Ovary (tissue), 9 donors: ENCODE data around the gene TBCD. TPM values are rescaled to one million over a fixed set of nuclear protein-coding genes. Genes with fewer than 3 reads are reported as not detected.

Experiments
- DNase-seq, 5 donors: peaks; one replicate each; pipeline ENCODE4 v3.0.0-alpha.2; 2019 to 2020
- H3K27ac ChIP-seq, 2 donors: fragments of 200-600 bp; one replicate each; pipeline versions ENCODE4 v1.5.1 to v1.8.0; 2019 to 2022
- H3K27me3 ChIP-seq: fragments of 200-600 bp; one replicate; pipeline ENCODE4 v1.8.0; 2022
- H3K36me3 ChIP-seq: fragments of 200-600 bp; sonication (generic); one replicate; pipeline ENCODE4 v1.5.1; 2019
- H3K4me1 ChIP-seq: one replicate; pipeline ENCODE4 v1.8.1; 2013; ENCODE audit warnings: mild to moderate bottlenecking, moderate library complexity; ENCODE audit not compliant: insufficient read depth
- H3K4me3 ChIP-seq: fragments of 200-600 bp; sonication (generic); one replicate; pipeline ENCODE4 v1.5.1; 2017
- H3K9me3 ChIP-seq, 2 donors: fragments of 200-600 bp in 1 of 2; sonication (generic) in 1 of 2; one replicate each; pipeline versions ENCODE4 v1.5.1 to v1.8.1; 2013 to 2019; ENCODE audit warnings: mild to moderate bottlenecking in 1 of 2, moderate library complexity in 1 of 2
- CTCF ChIP-seq, 3 donors: fragments of 450-650 bp in 2 of 3; fragments of 200-600 bp in 1 of 3; IDR thresholded peaks; one replicate each; pipeline versions ENCODE4 v1.5.1 to v1.8.0; 2016 to 2022; ENCODE audit warnings: antibody characterized with exemption in 3 of 3, mild to moderate bottlenecking in 1 of 3
- EP300 ChIP-seq: sonication (generic); formaldehyde crosslinking; IDR thresholded peaks from one replicate; pipeline ENCODE4 v1.6.1; 2017; ENCODE audit warnings: antibody characterized with exemption
- POLR2A ChIP-seq: fragments of 450-650 bp; IDR thresholded peaks from one replicate; pipeline ENCODE4 v1.6.1; 2017; ENCODE audit warnings: antibody characterized with exemption, mild to moderate bottlenecking, moderate library complexity
- WGBS, 3 donors: extraction: QIAGEN DNeasy Blood & Tissue Kit in 1 of 3; methylation state at CpG; one replicate each; pipeline versions ENCODE4 v1.1.5 to v1.1.7; 2013 to 2017; 5-methylcytosine and 5-hydroxymethylcytosine counted together
- intact Hi-C, 4 donors: fragments of 100-400 bp; cut with DNase I; formaldehyde crosslinking; loops; one replicate each; pipeline versions ENCODE4 v1.11.0 to v1.15.1; 2022 to 2023
- polyA plus RNA-seq, 2 donors: library from polyadenylated mRNA; stranded (reverse); fragments of 200-250 nt in 1 of 2; fragments of 350-450 nt in 1 of 2; fragmentation: Illumina TruSeq in 1 of 2; extraction: RNeasy Lipid Tissue Mini Kit (QIAGEN cat#74804) in 1 of 2; gene quantifications; one replicate each; pipeline ENCODE4 v1.2.3, GENCODE V29; 2013 to 2014
- total RNA-seq, 7 donors: library from RNA; depleted of rRNA in 2 of 7; stranded (reverse); fragments of >200 nt in 2 of 7; fragmentation: NEBNext Ultra II Directional in 3 of 7; extraction: Animal tissue kit (Norgen Biotek cat#: 25700) in 3 of 7; gene quantifications; one replicate each; pipeline versions ENCODE4 v1.1.0 to v1.2.4, GENCODE V29; 2016 to 2023
- donor health status: DM: no; HTN: no; CAD: no; lungs with moderate emphysema.
- donor health status: DM: no; HTN: no; CAD: no.
- donor health status: Bipolar disorder and iron deficiency.
- donor health status: DM: yes; HTN: yes; CAD: no.
- donor health status: DM: no; HTN: no; CAD: no.
- donor health status: DM: yes; HTN: yes; CAD: no.

TBCD gene
- total and polyA plus RNA-seq, 9 donors = 29.2 to 88.3 (median 59.2) TPM

- DNase-seq = no peak
- H3K4me1 ChIP-seq = peaks cover 3% of the 10 kb centered on the region
- H3K4me3 ChIP-seq = no peak overlapping the region
- 94% methylated on average over 39 of the region's 39 CpGs for WGBS, 3 donors
- no peak for TF ChIP-seq POLR2A
- no peak for TF ChIP-seq EP300
- no peak for TF ChIP-seq CTCF (IDR thresholded peaks at IDR 0.05)
- H3K9me3 ChIP-seq = no peaks in the 10 kb centered on the region
- H3K27me3 ChIP-seq = no peaks in the 10 kb centered on the region
- H3K36me3 ChIP-seq = no peaks in the 10 kb centered on the region
- H3K27ac ChIP-seq = no peak overlapping the region
- intact Hi-C loops = no loop called here
These were observed 131.0 kb downstream of the TBCD start for GRCh38 chr17:82882715-82883418.

GRCh38 chr17:82883419-82884031 lies 131.7 kb downstream of the TBCD start:
- Histone ChIP-seq H3K36me3 (no peaks in the 10 kb centered on the region), H3K9me3 (no peaks in the 10 kb centered on the region), H3K4me1 (peaks cover 3% of the 10 kb centered on the region), H3K4me3 (no peak overlapping the region), H3K27me3 (no peaks in the 10 kb centered on the region), H3K27ac (no peak overlapping the region)
- TF ChIP-seq POLR2A (no peak), EP300 (no peak), CTCF (IDR thresholded peaks at IDR 0.05) (no peak)
- DNase-seq = no peak
- 90 to 93% (median 91%) methylated on average over 20 to 23 of the region's 23 CpGs for WGBS, 3 donors
- intact Hi-C loops = no loop called here

DNA sequence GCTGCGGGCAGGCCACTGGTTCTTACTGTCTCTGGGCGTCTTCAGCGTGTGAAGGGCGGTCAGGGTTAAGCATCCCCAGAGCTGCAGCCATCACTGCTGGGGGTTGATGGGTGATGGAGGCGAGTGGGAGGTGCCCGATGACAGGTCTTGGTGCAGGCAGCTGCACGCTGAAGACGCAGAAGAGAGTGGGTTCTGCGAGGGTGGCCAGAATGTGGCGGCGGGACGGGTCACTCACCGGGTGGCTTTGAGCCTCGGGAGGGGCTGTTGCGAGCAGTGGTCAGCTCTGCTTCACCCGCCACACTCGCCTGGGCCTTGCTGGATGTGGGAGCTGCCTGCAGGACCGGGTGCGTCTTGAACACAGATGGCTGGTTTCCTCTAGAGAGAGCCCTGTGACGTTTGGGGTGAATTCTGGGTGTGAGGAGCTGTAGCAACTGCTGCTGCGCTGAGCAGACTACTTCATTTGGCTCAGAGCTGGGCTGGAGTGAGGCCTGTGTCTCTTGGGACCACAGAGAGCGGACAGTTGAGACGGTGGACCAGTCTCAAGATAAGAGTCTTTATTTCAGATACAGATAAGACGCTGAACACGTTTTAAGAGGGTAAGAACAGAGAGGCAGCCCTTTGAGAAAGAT lies 132.6 kb downstream of the TBCD start:
- H3K4me1 ChIP-seq = peaks cover 3% of the 10 kb centered on the region

DNA sequence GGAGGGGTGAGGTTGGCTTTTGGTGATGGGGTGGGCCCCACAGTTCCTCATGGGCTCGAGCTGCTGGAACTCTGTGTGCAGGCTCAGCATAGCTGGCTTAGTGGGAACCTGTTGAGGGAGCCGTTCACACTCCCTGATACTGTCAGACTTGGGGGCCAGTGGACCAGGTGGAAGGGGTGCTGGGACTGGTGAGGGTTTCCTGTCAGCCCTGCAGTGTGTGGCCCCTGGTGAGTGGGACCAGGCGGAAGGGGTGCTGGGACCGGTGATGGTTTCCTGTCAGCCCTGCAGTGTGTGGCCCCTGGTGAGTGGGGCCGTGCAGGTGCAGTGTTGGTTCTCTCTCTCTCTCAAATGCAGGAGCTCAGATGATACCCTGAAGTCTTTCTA lies 133.1 kb downstream of the TBCD start:
- Histone ChIP-seq H3K27me3 (no peaks in the 10 kb centered on the region), H3K9me3 (no peaks in the 10 kb centered on the region), H3K4me3 (no peak overlapping the region), H3K27ac (no peak overlapping the region), H3K36me3 (no peaks in the 10 kb centered on the region), H3K4me1 (peaks cover 3% of the 10 kb centered on the region)
- TF ChIP-seq POLR2A (no peak), CTCF (IDR thresholded peaks at IDR 0.05) (no peak), EP300 (no peak)
- no peak for DNase-seq
- 84 to 96% (median 92%) methylated on average over 5 of the region's 5 CpGs for WGBS, 3 donors
- intact Hi-C loops = no loop called here

More for the DNA sequence above, 132.6 kb downstream of the TBCD start:
- no peak for DNase-seq
- TF ChIP-seq EP300 (no peak), CTCF (IDR thresholded peaks at IDR 0.05) (no peak), POLR2A (no peak)
- Histone ChIP-seq H3K27ac (no peak overlapping the region), H3K36me3 (no peaks in the 10 kb centered on the region), H3K9me3 (no peaks in the 10 kb centered on the region), H3K27me3 (no peaks in the 10 kb centered on the region), H3K4me3 (no peak overlapping the region)
- intact Hi-C loops = no loop called here
- 87 to 89% (median 87%) methylated on average over 25 of the region's 25 CpGs for WGBS, 3 donors
